IMR-90 (cell line): ENCODE measurements around the gene ORAI3. TPM values are rescaled to one million over a fixed set of nuclear protein-coding genes. Genes with fewer than 3 reads are reported as not detected.

ENCODE experiments used
- ATAC-seq: fragments of 200-7000 bp; cut with Tn5 transposase; 2 replicates; pipeline ENCODE4 v1.9.1; 2020; ENCODE audit warnings: low read depth, mild to moderate bottlenecking, moderate library complexity
- BruUV-seq: library from RNA; stranded (reverse); fragments of 400-500 nt; replicated peaks from 2 replicates; lab custom pipeline; 2021; lab: Mats Ljungman, UMichigan
- CTCF ChIA-PET: fragments of 300-600 bp; formaldehyde crosslinking; extraction: SDS; loops from one replicate; lab custom pipeline; 2021; ENCODE audit warnings: antibody characterized with exemption; lab: Yijun Ruan, JAX
- POLR2A ChIA-PET: fragments of 300-600 bp; sonication (Branson Sonifier 250); formaldehyde crosslinking; loops from one replicate; lab custom pipeline; 2022; ENCODE audit warnings: antibody characterized with exemption; ENCODE audit not compliant: unreplicated experiment; lab: Charles Lee
- DNase-seq: peaks from one replicate; pipeline ENCODE4 v3.0.0; 2013
- H2AFZ ChIP-seq: replicated peaks from 2 replicates; pipeline ENCODE3; 2013; ENCODE audit warnings: low read length, mild to moderate bottlenecking; ENCODE audit not compliant: poor library complexity
- H2AK5ac ChIP-seq: 2 replicates; pipeline ENCODE4 v1.6.1; 2013; ENCODE audit warnings: low read depth, low read length, inconsistent platforms
- H2AK9ac ChIP-seq: replicated peaks from 2 replicates; pipeline ENCODE3; 2013; ENCODE audit warnings: mild to moderate bottlenecking, low read depth, low read length, moderate library complexity; ENCODE audit not compliant: poor library complexity
- H2BK120ac ChIP-seq: 2 replicates; pipeline ENCODE4 v1.6.1; 2013; ENCODE audit warnings: low read depth, low read length, inconsistent platforms
- H2BK15ac ChIP-seq: 3 replicates; pipeline ENCODE4 v1.6.1; 2013; ENCODE audit warnings: low read depth, low read length, inconsistent platforms
- H2BK20ac ChIP-seq: 2 replicates; pipeline ENCODE4 v1.6.1; 2013; ENCODE audit warnings: low read depth, mild to moderate bottlenecking, inconsistent platforms, low read length, moderate library complexity
- H2BK5ac ChIP-seq: 2 replicates; pipeline ENCODE4 v1.6.1; 2013; ENCODE audit warnings: mild to moderate bottlenecking, low read depth, low read length, inconsistent platforms; ENCODE audit not compliant: poor library complexity, severe bottlenecking
- H3K14ac ChIP-seq: replicated peaks from 2 replicates; pipeline ENCODE4 v1.6.1; 2013; ENCODE audit warnings: low read depth, low read length, inconsistent platforms
- H3K18ac ChIP-seq: 2 replicates; pipeline ENCODE4 v1.6.1; 2013; ENCODE audit warnings: low read depth, low read length, control low read depth
- H3K23ac ChIP-seq: 2 replicates; pipeline ENCODE4 v1.6.1; 2013; ENCODE audit warnings: low read depth, low read length, inconsistent platforms
- H3K27ac ChIP-seq: 2 replicates; pipeline ENCODE4 v1.5.1; 2013; ENCODE audit warnings: mild to moderate bottlenecking, control low read depth, low read length; ENCODE audit not compliant: insufficient read depth
- H3K27me3 ChIP-seq: 2 replicates; pipeline ENCODE4 v1.6.1; 2013; ENCODE audit warnings: low read length; ENCODE audit not compliant: control insufficient read depth, insufficient read depth
- H3K36me3 ChIP-seq: 2 replicates; pipeline ENCODE4 v1.6.1; 2013; ENCODE audit warnings: low read length, mixed read lengths; ENCODE audit not compliant: control insufficient read depth, insufficient read depth
- H3K4ac ChIP-seq: 2 replicates; pipeline ENCODE4 v1.6.1; 2013; ENCODE audit warnings: low read depth, low read length, inconsistent platforms
- H3K4me1 ChIP-seq: 2 replicates; pipeline ENCODE4 v1.6.1; 2013; ENCODE audit warnings: low read length, mixed read lengths; ENCODE audit not compliant: control insufficient read depth, insufficient read depth
- H3K4me2 ChIP-seq: 2 replicates; pipeline ENCODE4 v1.6.1; 2013; ENCODE audit warnings: low read depth, mild to moderate bottlenecking, control low read depth, low read length, moderate library complexity
- H3K4me3 ChIP-seq: 2 replicates; pipeline ENCODE4 v1.5.1; 2013; ENCODE audit warnings: low read depth, mild to moderate bottlenecking, control low read depth, low read length, moderate library complexity; ENCODE audit not compliant: insufficient read depth
- H3K56ac ChIP-seq: 2 replicates; pipeline ENCODE4 v1.6.1; 2013; ENCODE audit warnings: low read length, inconsistent platforms; ENCODE audit not compliant: insufficient read depth; ENCODE audit errors: extremely low read depth
- H3K79me1 ChIP-seq, 2 experiments: 2 replicates each; pipeline ENCODE4 v1.6.1; 2013; ENCODE audit warnings: low read length in 2 of 2, inconsistent platforms in 1 of 2, low read depth in 1 of 2
- H3K9ac ChIP-seq: 2 replicates; pipeline ENCODE4 v1.6.1; 2013; ENCODE audit warnings: low read depth, low read length, control low read depth
- H3K9me1 ChIP-seq: 2 replicates; pipeline ENCODE4 v1.6.1; 2013; ENCODE audit warnings: low read length, inconsistent platforms; ENCODE audit not compliant: insufficient read depth
- H3K9me3 ChIP-seq: 2 replicates; pipeline ENCODE4 v1.6.1; 2013; ENCODE audit warnings: low read length; ENCODE audit not compliant: control insufficient read depth, insufficient read depth
- H4K20me1 ChIP-seq: 2 replicates; pipeline ENCODE4 v1.6.1; 2013; ENCODE audit warnings: low read length, inconsistent platforms; ENCODE audit not compliant: insufficient read depth
- H4K5ac ChIP-seq: 2 replicates; pipeline ENCODE4 v1.6.1; 2013; ENCODE audit warnings: mild to moderate bottlenecking, low read depth, low read length, control low read depth
- H4K8ac ChIP-seq, 2 experiments: 2 replicates each; pipeline ENCODE4 v1.6.1; 2013; ENCODE audit warnings: low read depth in 2 of 2, low read length in 2 of 2, control low read depth in 1 of 2, inconsistent platforms in 1 of 2
- H4K91ac ChIP-seq: 2 replicates; pipeline ENCODE4 v1.6.1; 2013; ENCODE audit warnings: low read depth, low read length, inconsistent platforms; ENCODE audit not compliant: insufficient read depth
- BHLHE40 ChIP-seq: fragments of 150-350 bp; IDR thresholded peaks from 2 replicates; pipeline ENCODE4 v1.6.1; 2016; ENCODE audit warnings: mild to moderate bottlenecking, low read depth, low read length
- CEBPB ChIP-seq: IDR thresholded peaks from 2 replicates; pipeline ENCODE4 v1.6.1; 2012; ENCODE audit warnings: low read depth, low read length, improper control_type of control experiment
- FOS ChIP-seq: fragments of 150-350 bp; IDR thresholded peaks from 2 replicates; pipeline ENCODE4 v1.6.1; 2016; ENCODE audit warnings: low read depth, low read length
- MXI1 ChIP-seq: IDR thresholded peaks from 2 replicates; pipeline ENCODE4 v1.6.1; 2012; ENCODE audit warnings: low read depth, mild to moderate bottlenecking, low read length, moderate library complexity, borderline replicate concordance
- POLR2A ChIP-seq: IDR thresholded peaks from 2 replicates; pipeline ENCODE4 v1.6.1; 2012; ENCODE audit warnings: mild to moderate bottlenecking, low read depth, low read length
- RAD21 ChIP-seq: IDR thresholded peaks from 2 replicates; pipeline ENCODE4 v1.6.1; 2012; ENCODE audit warnings: low read length, improper control_type of control experiment
- RCOR1 ChIP-seq: IDR thresholded peaks from 2 replicates; pipeline ENCODE4 v1.6.1; 2012; ENCODE audit warnings: mild to moderate bottlenecking, low read length, improper control_type of control experiment; ENCODE audit not compliant: insufficient replicate concordance
- SMC3 ChIP-seq: fragments of 150-350 bp; IDR thresholded peaks from 2 replicates; pipeline ENCODE4 v1.6.1; 2016; ENCODE audit warnings: low read depth, mild to moderate bottlenecking, antibody characterized with exemption, low read length, moderate library complexity
- WGBS, 2 experiments: methylation state at CpG; one replicate each; pipeline versions ENCODE4 v1.1.5 to v1.1.7; 2013; ENCODE audit warnings: missing lambda C conversion rate in 2 of 2; ENCODE audit not compliant: insufficient read length in 1 of 2; ENCODE audit errors: extremely low coverage in 2 of 2; 5-methylcytosine and 5-hydroxymethylcytosine counted together
- dilution Hi-C: fragments of 300-500 bp; cut with HindIII; formaldehyde crosslinking; loops from one replicate; pipeline ENCODE4 v1.14.3; 2018; ENCODE audit warnings: low sequenced_read_pairs; ENCODE audit not compliant: unreplicated experiment
- in situ Hi-C: fragments of 300-500 bp; cut with MboI; formaldehyde crosslinking; loops from 3 replicates; pipeline ENCODE4 v1.14.3; 2019; ENCODE audit warnings: low sequenced_read_pairs, inconsistent platforms, mixed read lengths
- intact Hi-C: fragments of 100-400 bp; cut with micrococcal nuclease; formaldehyde crosslinking; loops from 2 replicates; pipeline ENCODE4 v1.10.0; 2022
- polyA plus RNA-seq, 3 experiments: library from polyadenylated mRNA; depleted of rRNA; stranded (reverse); fragments of >200 nt; gene quantifications; 2 replicates each; pipeline ENCODE4 v1.2.3, GENCODE V29; 2012; ENCODE audit warnings: low replicate concordance in 1 of 3
- total RNA-seq: library from RNA; depleted of rRNA; stranded (reverse); fragments of >200 nt; gene quantifications from 2 replicates; pipeline ENCODE4 v1.2.3, GENCODE V29; 2012
- TF ChIP-seq, protein P1 (sequence below): fragments of 150-350 bp; IDR thresholded peaks from 2 replicates; pipeline ENCODE4 v1.6.1; 2017; ENCODE audit warnings: mild to moderate bottlenecking, antibody characterized with exemption, low read length, low read depth
- TF ChIP-seq, protein P2 (sequence below): fragments of 150-350 bp; IDR thresholded peaks from 2 replicates; pipeline ENCODE4 v1.6.1; 2016; ENCODE audit warnings: low read depth, mild to moderate bottlenecking, low read length, moderate library complexity, borderline replicate concordance

The ORAI3 gene
- total and polyA plus RNA-seq, 2 of the 4 experiments (the other 2 are of a cell fraction): 6.8 to 16.9 TPM

DNA sequence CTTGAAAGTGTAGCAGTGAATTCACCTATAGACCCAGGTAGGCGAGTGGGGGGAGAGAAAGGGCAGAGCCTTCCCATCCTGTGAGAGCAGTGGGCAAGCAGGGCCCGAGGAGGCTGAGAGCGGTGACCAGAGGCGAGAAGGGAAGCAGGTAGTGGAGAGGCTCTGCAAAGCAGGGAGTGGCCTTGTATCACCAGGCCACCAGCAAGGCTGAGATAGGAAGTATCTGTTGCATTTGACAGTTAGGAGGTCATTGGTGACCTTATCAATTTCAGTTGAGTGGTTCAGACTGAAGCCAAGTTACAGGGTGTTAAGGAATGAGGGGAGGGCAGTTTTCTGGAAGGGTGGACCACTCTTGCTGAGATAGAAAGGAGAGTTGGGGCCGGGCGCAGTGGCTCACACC lies 25.5 kb downstream of the ORAI3 start:
- Histone ChIP-seq H3K27ac (no peak overlapping the region), H3K18ac (no peak overlapping the region), H3K9me3 (no peaks in the 10 kb centered on the region), H3K27me3 (no peaks in the 10 kb centered on the region), H2BK20ac (no peak overlapping the region), H3K4me3 (no peak overlapping the region), H3K9ac (no peak overlapping the region), H2AK9ac (no peak overlapping the region), H3K9me1 (no peaks in the 10 kb centered on the region), H3K4ac (no peak overlapping the region), H2AFZ (no peak overlapping the region), H3K79me1 (peaks cover 8 to 19% of the 10 kb centered on the region in 2 experiments), H2BK15ac (no peak overlapping the region), H4K20me1 (no peaks in the 10 kb centered on the region; the same call in none of the 2 replicates), H3K23ac (no peak overlapping the region), H3K4me2 (no peak overlapping the region), H4K8ac (no peak overlapping the region), H3K14ac (no peak overlapping the region), H4K5ac (no peak overlapping the region), H3K4me1 (peaks cover 2% of the 10 kb centered on the region; the same call in 1 of the 2 replicates), H2BK5ac (no peak overlapping the region), H4K91ac (no peak overlapping the region), H3K56ac (no peak overlapping the region), H2AK5ac (no peak overlapping the region), H2BK120ac (no peak overlapping the region), H3K36me3 (peaks cover 70% of the 10 kb centered on the region)
- in situ Hi-C loops (no loop called here), dilution Hi-C loops (no loop called here), intact Hi-C loops (no loop called here)
- TF ChIP-seq, protein P1, sequence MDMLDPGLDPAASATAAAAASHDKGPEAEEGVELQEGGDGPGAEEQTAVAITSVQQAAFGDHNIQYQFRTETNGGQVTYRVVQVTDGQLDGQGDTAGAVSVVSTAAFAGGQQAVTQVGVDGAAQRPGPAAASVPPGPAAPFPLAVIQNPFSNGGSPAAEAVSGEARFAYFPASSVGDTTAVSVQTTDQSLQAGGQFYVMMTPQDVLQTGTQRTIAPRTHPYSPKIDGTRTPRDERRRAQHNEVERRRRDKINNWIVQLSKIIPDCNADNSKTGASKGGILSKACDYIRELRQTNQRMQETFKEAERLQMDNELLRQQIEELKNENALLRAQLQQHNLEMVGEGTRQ: no peak
- TF ChIP-seq SMC3: no peak
- no peak for TF ChIP-seq CEBPB
- no peak for TF ChIP-seq BHLHE40
- TF ChIP-seq MXI1: no peak
- TF ChIP-seq RAD21: no peak
- TF ChIP-seq POLR2A: no peak
- no peak for TF ChIP-seq RCOR1
- TF ChIP-seq, protein P2, sequence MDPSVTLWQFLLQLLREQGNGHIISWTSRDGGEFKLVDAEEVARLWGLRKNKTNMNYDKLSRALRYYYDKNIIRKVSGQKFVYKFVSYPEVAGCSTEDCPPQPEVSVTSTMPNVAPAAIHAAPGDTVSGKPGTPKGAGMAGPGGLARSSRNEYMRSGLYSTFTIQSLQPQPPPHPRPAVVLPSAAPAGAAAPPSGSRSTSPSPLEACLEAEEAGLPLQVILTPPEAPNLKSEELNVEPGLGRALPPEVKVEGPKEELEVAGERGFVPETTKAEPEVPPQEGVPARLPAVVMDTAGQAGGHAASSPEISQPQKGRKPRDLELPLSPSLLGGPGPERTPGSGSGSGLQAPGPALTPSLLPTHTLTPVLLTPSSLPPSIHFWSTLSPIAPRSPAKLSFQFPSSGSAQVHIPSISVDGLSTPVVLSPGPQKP: no peak
- TF ChIP-seq FOS: no peak
- ChIA-PET POLR2A (no interaction called here), CTCF (no interaction called here)
- 100% methylated on average over 3 of the region's 6 CpGs; no CpG with 5 or more reads in 1 of the 2 experiments for WGBS, 2 experiments
- BruUV-seq: no TSS peak
- ATAC-seq (no peak), DNase-seq (no peak)
